Activated CD8-positive, alpha-beta memory T cell treated with anti-CD3 and anti-CD28 coated beads, Interleukin-2, amount 10 ng/mL, durations not matched to agents 7 days and 5 days (primary cell): ENCODE measurements around the gene DYDC2. TPM values are rescaled to one million over a fixed set of nuclear protein-coding genes. Genes with fewer than 3 reads are reported as not detected.

Experiments
- ATAC-seq: fragments of 150-1000 bp; cut with Tn5 transposase; one replicate; pipeline ENCODE4 v1.10.0; 2021; ENCODE audit warnings: moderate library complexity
- CTCF ChIA-PET: fragments of 350-600 bp; sonication (Branson Sonifier 250); formaldehyde crosslinking; loops from one replicate; lab custom pipeline; 2021; ENCODE audit warnings: antibody characterized with exemption; lab: Charles Lee
- DNase-seq: peaks from one replicate; pipeline ENCODE4 v3.0.0-alpha.2; 2020
- H3K27ac Mint-ChIP-seq: one replicate; pipeline ENCODE4 v1.8.0; 2021; ENCODE audit warnings: mild to moderate bottlenecking, mixed read lengths
- H3K27me3 Mint-ChIP-seq: one replicate; pipeline ENCODE4 v1.8.0; 2021; ENCODE audit warnings: mixed read lengths
- H3K36me3 Mint-ChIP-seq: one replicate; pipeline ENCODE4 v1.8.0; 2021; ENCODE audit warnings: mild to moderate bottlenecking, mixed read lengths
- H3K4me1 Mint-ChIP-seq: one replicate; pipeline ENCODE4 v1.8.0; 2021; ENCODE audit warnings: mixed read lengths
- H3K4me3 Mint-ChIP-seq: one replicate; pipeline ENCODE4 v1.8.0; 2021; ENCODE audit warnings: mild to moderate bottlenecking, moderate library complexity, mixed read lengths
- H3K9me3 Mint-ChIP-seq: one replicate; pipeline ENCODE4 v1.8.0; 2022; ENCODE audit warnings: low read depth, mixed read lengths
- total RNA-seq, 2 experiments: library from RNA; stranded (reverse); gene quantifications; one replicate each; pipeline ENCODE4 v1.2.3, GENCODE V29; 2021

Gene DYDC2
- total RNA-seq, 2 experiments from 2014 or later: not detected

- CTCF ChIA-PET: interaction anchor here (0.7 to 4.7 kb wide), 9 partner anchors 9 to 168 kb away, joined by 3 to 36 read pairs (median 4); partner anchors contain the start of gene PRXL2A
- H3K4me3 Mint-ChIP-seq: no peak overlapping the region
- H3K27ac Mint-ChIP-seq: no peak overlapping the region
- ATAC-seq (peak; percentile 59), DNase-seq (peak; percentile 72)
- peaks cover 13% of the 10 kb centered on the region for H3K27me3 Mint-ChIP-seq
- H3K9me3 Mint-ChIP-seq: no peaks in the 10 kb centered on the region
- no peaks in the 10 kb centered on the region for H3K36me3 Mint-ChIP-seq
- peaks cover 14% of the 10 kb centered on the region for H3K4me1 Mint-ChIP-seq
Observed at GRCh38 chr10:80382989-80383388, 26.4 kb downstream of the DYDC2 start.

GRCh38 chr10:80390740-80391139 lies 34.2 kb downstream of the DYDC2 start:
- Mint-ChIP-seq H3K27me3 (peaks cover 13% of the 10 kb centered on the region), H3K27ac (no peak overlapping the region), H3K4me1 (no peaks in the 10 kb centered on the region), H3K9me3 (no peaks in the 10 kb centered on the region), H3K4me3 (no peak overlapping the region), H3K36me3 (no peaks in the 10 kb centered on the region)
- ATAC-seq (no peak), DNase-seq (no peak)
- CTCF ChIA-PET: interaction anchor here (0.7 to 1.7 kb wide), 2 partner anchors 13 to 830 kb away, joined by 3 to 7 read pairs; no protein-coding TSS in a partner anchor

GRCh38 chr10:80392250-80392649 lies 35.7 kb downstream of the DYDC2 start:
- Mint-ChIP-seq H3K27me3 (peaks cover 11% of the 10 kb centered on the region), H3K27ac (no peak overlapping the region), H3K36me3 (no peaks in the 10 kb centered on the region), H3K4me3 (no peak overlapping the region), H3K9me3 (no peaks in the 10 kb centered on the region), H3K4me1 (no peaks in the 10 kb centered on the region)
- CTCF ChIA-PET: interaction anchor here (1.4 kb wide), 1 partner anchor 10 kb away, joined by 4 read pairs; no protein-coding TSS in a partner anchor
- no peak for DNase-seq
- no peak for ATAC-seq

- H3K27ac Mint-ChIP-seq: no peak overlapping the region
- CTCF ChIA-PET: interaction anchor here (1.2 kb wide), 1 partner anchor 27 kb away, joined by 3 read pairs; no protein-coding TSS in a partner anchor
Observed at GRCh38 chr10:80394358-80394916, 37.9 kb downstream of the DYDC2 start.

GRCh38 chr10:80397014-80397413 lies 40.4 kb downstream of the DYDC2 start:
- CTCF ChIA-PET: interaction anchor here (1.0 to 1.8 kb wide), 4 partner anchors 9 to 114 kb away, joined by 3 to 4 read pairs (median 3); partner anchors contain the start of gene PRXL2A
- Mint-ChIP-seq H3K27ac (no peak overlapping the region), H3K4me3 (no peak overlapping the region), H3K36me3 (no peaks in the 10 kb centered on the region), H3K4me1 (no peaks in the 10 kb centered on the region), H3K9me3 (no peaks in the 10 kb centered on the region), H3K27me3 (peaks cover 8% of the 10 kb centered on the region)
- no peak for ATAC-seq
- no peak for DNase-seq

More at GRCh38 chr10:80394358-80394916, 37.9 kb downstream of the DYDC2 start:
- H3K4me1 Mint-ChIP-seq: no peaks in the 10 kb centered on the region
- ATAC-seq: no peak
- DNase-seq: no peak
- H3K27me3 Mint-ChIP-seq: peaks cover 15% of the 10 kb centered on the region
- H3K9me3 Mint-ChIP-seq: no peaks in the 10 kb centered on the region
- no peak overlapping the region for H3K4me3 Mint-ChIP-seq
- H3K36me3 Mint-ChIP-seq: no peaks in the 10 kb centered on the region

- Mint-ChIP-seq H3K36me3 (no peaks in the 10 kb centered on the region), H3K4me1 (no peaks in the 10 kb centered on the region), H3K9me3 (no peaks in the 10 kb centered on the region), H3K4me3 (no peak overlapping the region), H3K27me3 (peaks cover 8% of the 10 kb centered on the region), H3K27ac (no peak overlapping the region)
- DNase-seq: no peak
- CTCF ChIA-PET: no interaction called here
- no peak for ATAC-seq
Observed at GRCh38 chr10:80400136-80400804, 43.7 kb downstream of the DYDC2 start.

GRCh38 chr10:80405035-80405434 lies 48.5 kb downstream of the DYDC2 start:
- H3K27ac Mint-ChIP-seq: no peak overlapping the region
- ATAC-seq (no peak), DNase-seq (no peak)
- H3K27me3 Mint-ChIP-seq: peaks cover 19% of the 10 kb centered on the region
- H3K4me3 Mint-ChIP-seq: no peak overlapping the region
- CTCF ChIA-PET: interaction anchor here (0.9 to 1.4 kb wide), 2 partner anchors 27 to 40 kb away, joined by 3 to 6 read pairs; no protein-coding TSS in a partner anchor
- no peaks in the 10 kb centered on the region for H3K36me3 Mint-ChIP-seq
- peaks cover 6% of the 10 kb centered on the region for H3K4me1 Mint-ChIP-seq
- H3K9me3 Mint-ChIP-seq: no peaks in the 10 kb centered on the region

GRCh38 chr10:80405626-80406025 lies 49.0 kb downstream of the DYDC2 start:
- peaks cover 6% of the 10 kb centered on the region for H3K4me1 Mint-ChIP-seq

GRCh38 chr10:80406204-80406603 lies 49.6 kb downstream of the DYDC2 start:
- ATAC-seq (no peak), DNase-seq (no peak)
- H3K4me3 Mint-ChIP-seq: no peak overlapping the region
- no peaks in the 10 kb centered on the region for H3K36me3 Mint-ChIP-seq
- CTCF ChIA-PET: interaction anchor here (0.9 to 1.4 kb wide), 2 partner anchors 28 to 39 kb away, joined by 3 to 6 read pairs; no protein-coding TSS in a partner anchor
- H3K27me3 Mint-ChIP-seq: peaks cover 19% of the 10 kb centered on the region
- H3K4me1 Mint-ChIP-seq: peaks cover 6% of the 10 kb centered on the region
- H3K9me3 Mint-ChIP-seq: no peaks in the 10 kb centered on the region
- H3K27ac Mint-ChIP-seq: no peak overlapping the region

More at GRCh38 chr10:80405626-80406025, 49.0 kb downstream of the DYDC2 start:
- DNase-seq (no peak), ATAC-seq (no peak)
- Mint-ChIP-seq H3K4me3 (no peak overlapping the region), H3K27me3 (peaks cover 19% of the 10 kb centered on the region), H3K36me3 (no peaks in the 10 kb centered on the region), H3K27ac (no peak overlapping the region), H3K9me3 (no peaks in the 10 kb centered on the region)
- CTCF ChIA-PET: interaction anchor here (0.9 to 1.4 kb wide), 2 partner anchors 27 to 39 kb away, joined by 3 to 6 read pairs; no protein-coding TSS in a partner anchor

GRCh38 chr10:80407812-80408241 lies 51.2 kb downstream of the DYDC2 start:
- H3K4me1 Mint-ChIP-seq: peaks cover 10% of the 10 kb centered on the region
- DNase-seq: peak; percentile 47
- CTCF ChIA-PET: interaction anchor here (0.8 to 2.3 kb wide), 12 partner anchors 10 to 516 kb away, joined by 3 to 15 read pairs (median 3); no protein-coding TSS in a partner anchor
- H3K36me3 Mint-ChIP-seq: no peaks in the 10 kb centered on the region
- no peaks in the 10 kb centered on the region for H3K9me3 Mint-ChIP-seq
- H3K27ac Mint-ChIP-seq: no peak overlapping the region
- H3K27me3 Mint-ChIP-seq: peaks cover 19% of the 10 kb centered on the region
- ATAC-seq: peak; percentile 34
- H3K4me3 Mint-ChIP-seq: peak overlapping the region; percentile 69

GRCh38 chr10:80408242-80409101 lies 51.9 kb downstream of the DYDC2 start, which contains the start of gene PRXL2A:
TSS of gene PRXL2A (plus strand) at chr10:80408551. CDS start at chr10:80420468, 11,917 bp downstream.
- ATAC-seq (peak; percentile 99), DNase-seq (peak; percentile 87)
- H3K4me1 Mint-ChIP-seq: peaks cover 11% of the 10 kb centered on the region
- H3K27ac Mint-ChIP-seq: no peak within 1 kb of the TSS
- CTCF ChIA-PET: interaction anchor here (0.8 to 2.3 kb wide), 11 partner anchors 11 to 148 kb away, joined by 3 to 15 read pairs (median 3); no protein-coding TSS in a partner anchor
- peak within 1 kb of the TSS; percentile 69 for H3K4me3 Mint-ChIP-seq
- no peaks in the 10 kb centered on the region for H3K36me3 Mint-ChIP-seq
- peaks cover 19% of the 10 kb centered on the region for H3K27me3 Mint-ChIP-seq
- H3K9me3 Mint-ChIP-seq: no peaks in the 10 kb centered on the region

GRCh38 chr10:80409121-80409520 lies 52.5 kb downstream of the DYDC2 start:
- no peak for DNase-seq

More at GRCh38 chr10:80409121-80409520, 52.5 kb downstream of the DYDC2 start:
- Mint-ChIP-seq H3K4me1 (peaks cover 11% of the 10 kb centered on the region), H3K27ac (no peak overlapping the region), H3K36me3 (no peaks in the 10 kb centered on the region), H3K27me3 (peaks cover 19% of the 10 kb centered on the region), H3K9me3 (no peaks in the 10 kb centered on the region), H3K4me3 (peak overlapping the region; percentile 69)
- CTCF ChIA-PET: interaction anchor here (0.7 to 2.0 kb wide), 3 partner anchors 35 to 255 kb away, joined by 3 to 8 read pairs (median 5); no protein-coding TSS in a partner anchor
- no peak for ATAC-seq
